Hepatocyte (in vitro differentiated cells): ENCODE data around the gene FAM241A.

ENCODE experiments used
- CTCF ChIP-seq: fragments of 200-600 bp; sonication (generic); IDR thresholded peaks from 2 replicates; pipeline ENCODE4 v1.5.1; 2016; ENCODE audit warnings: antibody characterized with exemption, mild to moderate bottlenecking; ENCODE audit not compliant: poor library complexity
- EZH2 ChIP-seq: fragments of 200-600 bp; sonication (generic); IDR thresholded peaks from 2 replicates; pipeline ENCODE4 v1.6.1; 2016; ENCODE audit warnings: antibody characterized with exemption, mild to moderate bottlenecking, borderline replicate concordance
- EZH2phosphoT487 ChIP-seq: fragments of 200-600 bp; sonication (generic); IDR thresholded peaks from one replicate; pipeline ENCODE4 v1.6.1; 2018; ENCODE audit warnings: antibody characterized with exemption, mild to moderate bottlenecking, low read depth, moderate library complexity; ENCODE audit not compliant: unreplicated experiment, severe bottlenecking

- TF ChIP-seq CTCF (no peak), EZH2 (no peak), EZH2phosphoT487 (no peak)
Measured at GRCh38 chr4:112136551-112136950, 8.7 kb upstream of the FAM241A start.
